Measurements from ENCODE around the gene CSTPP1.
"Not testable (repeated sequence)": the region's sequence is repeated elsewhere in the genome, so short reads cannot be mapped to it uniquely, and the experiment has no call there.

CSTPP1 gene

DNA sequence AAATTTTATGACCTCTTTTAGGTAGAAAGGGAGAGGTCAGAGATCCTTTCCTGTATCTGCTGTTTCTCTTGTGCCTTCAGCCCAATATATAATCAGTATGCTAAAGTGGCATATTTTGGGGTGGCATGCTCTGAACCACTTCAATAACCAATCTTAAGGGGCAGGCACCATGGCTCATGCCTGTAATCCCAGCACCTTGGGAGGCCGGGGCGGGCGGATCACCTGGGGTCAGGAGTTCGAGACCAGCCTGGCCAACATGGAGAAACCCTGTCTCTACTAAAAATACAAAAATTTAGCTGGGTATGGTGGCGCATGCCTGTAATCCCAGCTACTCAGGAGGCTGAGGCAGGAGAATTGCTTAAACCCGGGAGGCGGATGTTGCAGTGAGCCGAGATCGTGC is 261.6 kb downstream of the CSTPP1 start:
- CTCF ChIA-PET, result interaction anchor here (0.6 kb wide), 1 partner anchor 570 kb away, joined by 3 read pairs; no protein-coding TSS in a partner anchor
- H3K27me3 ChIP-seq (replicated peaks in 2 of 5; ENCODE audit: control insufficient read depth in 4 of 5, insufficient read depth in 5 of 5, low read length in 4 of 5); H3K4me1 ChIP-seq (ENCODE audit: control extremely low read depth in 1 of 4, control insufficient read depth in 4 of 4, insufficient read depth in 4 of 4, low read length in 3 of 4); H3K4me3 ChIP-seq (ENCODE audit: control insufficient read depth in 1 of 7, extremely low read depth in 1 of 7, insufficient read depth in 4 of 7, low read depth in 2 of 7, low read length in 6 of 7); H3K27ac ChIP-seq (ENCODE audit: insufficient read depth in 1 of 2, low read depth in 1 of 2, low read length in 2 of 2, poor library complexity in 1 of 2, severe bottlenecking in 2 of 2); H3K9me3 ChIP-seq (ENCODE audit: control extremely low read depth in 1 of 5, control insufficient read depth in 4 of 5, insufficient read depth in 2 of 5, low read depth in 1 of 5, low read length in 4 of 5); POLR2A ChIA-PET; H3K36me3 ChIP-seq (ENCODE audit: control insufficient read depth in 4 of 4, insufficient read depth in 4 of 4, low read length in 3 of 4); DNase-seq: not testable (repeated sequence)
- 100% methylated on average over 3 of the region's 9 CpGs for WGBS (ENCODE audit: insufficient coverage)

DNA sequence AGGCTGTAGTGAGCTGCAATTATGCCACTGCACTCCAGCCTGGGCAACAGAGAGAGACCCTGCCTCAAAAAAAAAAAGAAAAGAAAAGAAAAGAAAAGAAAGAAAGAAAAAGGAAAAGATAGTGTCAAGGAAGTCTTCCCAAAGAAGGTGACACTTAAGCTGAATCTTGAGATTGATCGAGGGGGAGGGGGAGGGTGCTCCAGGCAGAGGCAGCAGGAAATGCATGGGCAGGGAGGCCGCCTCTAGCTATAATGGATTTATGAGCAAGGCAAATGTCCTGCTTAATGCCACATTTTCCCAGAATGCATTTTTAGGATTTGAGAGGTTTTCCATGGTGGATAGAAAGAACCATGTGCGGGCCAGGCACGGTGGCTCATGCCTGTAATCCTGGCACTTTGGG is 264.5 kb downstream of the CSTPP1 start:
- CTCF ChIA-PET, result interaction anchor here (0.9 kb wide), 1 partner anchor 21 kb away, joined by 3 read pairs; no protein-coding TSS in a partner anchor

DNA sequence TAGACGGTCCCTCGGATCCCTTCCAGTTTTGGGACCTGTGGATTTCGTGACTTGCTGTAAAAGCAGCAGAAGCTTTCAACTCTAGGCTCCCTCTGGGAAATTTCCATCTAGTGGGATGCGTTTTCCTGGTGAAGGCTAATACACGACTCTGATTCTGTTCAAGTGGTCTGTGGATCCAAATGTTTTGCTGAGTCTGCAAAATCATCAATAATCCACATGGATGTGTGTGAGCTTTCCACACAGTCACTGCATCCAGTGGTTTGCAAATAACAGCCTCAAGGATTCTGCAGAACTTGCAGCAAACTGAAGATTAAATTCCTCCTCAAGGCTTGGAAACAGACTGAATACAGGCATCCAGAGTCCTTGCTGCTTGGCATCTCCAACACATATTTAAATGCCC is 266.0 kb downstream of the CSTPP1 start:
- ChIA-PET CTCF (interaction anchor here (1.0 to 1.9 kb wide), 2 partner anchors 9 to 15 kb away, joined by 3 to 6 read pairs; no protein-coding TSS in a partner anchor), POLR2A (no interaction called here)
- 100% methylated on average over 2 of the region's 5 CpGs for WGBS (ENCODE audit: insufficient coverage)
- DNase-seq, result no peak
- no peak overlapping the region for H3K4me3 ChIP-seq (ENCODE audit: control insufficient read depth in 1 of 7, extremely low read depth in 1 of 7, insufficient read depth in 4 of 7, low read depth in 2 of 7, low read length in 6 of 7)
- H3K36me3 ChIP-seq (ENCODE audit: control insufficient read depth in 4 of 4, insufficient read depth in 4 of 4, low read length in 3 of 4), result no peaks in the 10 kb centered on the region
- no peak overlapping the region for H3K27ac ChIP-seq (ENCODE audit: insufficient read depth in 1 of 2, low read depth in 1 of 2, low read length in 2 of 2, poor library complexity in 1 of 2, severe bottlenecking in 2 of 2)
- H3K9me3 ChIP-seq (ENCODE audit: control extremely low read depth in 1 of 5, control insufficient read depth in 4 of 5, insufficient read depth in 2 of 5, low read depth in 1 of 5, low read length in 4 of 5), result no peaks in the 10 kb centered on the region
- H3K4me1 ChIP-seq (ENCODE audit: control extremely low read depth in 1 of 4, control insufficient read depth in 4 of 4, insufficient read depth in 4 of 4, low read length in 3 of 4), result no peaks in the 10 kb centered on the region
- no peaks in the 10 kb centered on the region for H3K27me3 ChIP-seq (replicated peaks in 2 of 5; ENCODE audit: control insufficient read depth in 4 of 5, insufficient read depth in 5 of 5, low read length in 4 of 5)

More for the DNA sequence above, 264.5 kb downstream of the CSTPP1 start:
- Histone ChIP-seq H3K27ac (ENCODE audit: insufficient read depth in 1 of 2, low read depth in 1 of 2, low read length in 2 of 2, poor library complexity in 1 of 2, severe bottlenecking in 2 of 2) (no peak overlapping the region), H3K4me1 (ENCODE audit: control extremely low read depth in 1 of 4, control insufficient read depth in 4 of 4, insufficient read depth in 4 of 4, low read length in 3 of 4) (no peaks in the 10 kb centered on the region), H3K27me3 (replicated peaks in 2 of 5; ENCODE audit: control insufficient read depth in 4 of 5, insufficient read depth in 5 of 5, low read length in 4 of 5) (no peaks in the 10 kb centered on the region), H3K4me3 (ENCODE audit: control insufficient read depth in 1 of 7, extremely low read depth in 1 of 7, insufficient read depth in 4 of 7, low read depth in 2 of 7, low read length in 6 of 7) (no peak overlapping the region), H3K36me3 (ENCODE audit: control insufficient read depth in 4 of 4, insufficient read depth in 4 of 4, low read length in 3 of 4) (no peaks in the 10 kb centered on the region), H3K9me3 (ENCODE audit: control extremely low read depth in 1 of 5, control insufficient read depth in 4 of 5, insufficient read depth in 2 of 5, low read depth in 1 of 5, low read length in 4 of 5) (no peaks in the 10 kb centered on the region)
- DNase-seq, result no peak
- POLR2A ChIA-PET, result no interaction called here
- 83% methylated on average over 1 of the region's 4 CpGs for WGBS (ENCODE audit: insufficient coverage)

DNA sequence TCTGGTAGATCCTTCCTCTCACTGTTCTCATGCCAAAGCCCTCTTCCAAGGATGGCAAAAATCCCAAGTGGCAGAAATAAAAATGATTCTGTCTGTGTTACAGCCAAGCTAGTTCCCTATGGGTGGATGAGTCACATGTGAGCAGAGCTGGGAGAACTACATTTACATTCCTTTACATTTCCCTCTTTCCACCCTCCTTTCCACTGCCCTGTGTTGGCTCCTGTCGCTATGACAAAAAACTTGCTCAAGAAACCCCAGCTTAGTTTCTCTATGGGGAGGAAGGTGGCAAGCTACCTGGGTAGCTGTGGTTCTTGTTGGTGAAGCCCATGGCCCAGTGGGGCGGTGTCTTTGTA is 268.1 kb downstream of the CSTPP1 start:
- H3K4me1 ChIP-seq (ENCODE audit: control extremely low read depth in 1 of 4, control insufficient read depth in 4 of 4, insufficient read depth in 4 of 4, low read length in 3 of 4), result no peaks in the 10 kb centered on the region
- 90% methylated on average over 2 of the region's 2 CpGs for WGBS (ENCODE audit: insufficient coverage)
- H3K27me3 ChIP-seq (replicated peaks in 2 of 5; ENCODE audit: control insufficient read depth in 4 of 5, insufficient read depth in 5 of 5, low read length in 4 of 5), result no peaks in the 10 kb centered on the region
- H3K4me3 ChIP-seq (ENCODE audit: control insufficient read depth in 1 of 7, extremely low read depth in 1 of 7, insufficient read depth in 4 of 7, low read depth in 2 of 7, low read length in 6 of 7), result no peak overlapping the region
- H3K27ac ChIP-seq (ENCODE audit: insufficient read depth in 1 of 2, low read depth in 1 of 2, low read length in 2 of 2, poor library complexity in 1 of 2, severe bottlenecking in 2 of 2), result no peak overlapping the region
- no peaks in the 10 kb centered on the region for H3K9me3 ChIP-seq (ENCODE audit: control extremely low read depth in 1 of 5, control insufficient read depth in 4 of 5, insufficient read depth in 2 of 5, low read depth in 1 of 5, low read length in 4 of 5)
- ChIA-PET POLR2A (interaction anchor here (0.6 kb wide), 1 partner anchor 393 kb away, joined by 3 read pairs; no protein-coding TSS in a partner anchor), CTCF (interaction anchor here (0.8 to 1.6 kb wide), 4 partner anchors 11 to 250 kb away, joined by 3 to 5 read pairs (median 4); no protein-coding TSS in a partner anchor)
- no peak for DNase-seq
- no peaks in the 10 kb centered on the region for H3K36me3 ChIP-seq (ENCODE audit: control insufficient read depth in 4 of 4, insufficient read depth in 4 of 4, low read length in 3 of 4)

DNA sequence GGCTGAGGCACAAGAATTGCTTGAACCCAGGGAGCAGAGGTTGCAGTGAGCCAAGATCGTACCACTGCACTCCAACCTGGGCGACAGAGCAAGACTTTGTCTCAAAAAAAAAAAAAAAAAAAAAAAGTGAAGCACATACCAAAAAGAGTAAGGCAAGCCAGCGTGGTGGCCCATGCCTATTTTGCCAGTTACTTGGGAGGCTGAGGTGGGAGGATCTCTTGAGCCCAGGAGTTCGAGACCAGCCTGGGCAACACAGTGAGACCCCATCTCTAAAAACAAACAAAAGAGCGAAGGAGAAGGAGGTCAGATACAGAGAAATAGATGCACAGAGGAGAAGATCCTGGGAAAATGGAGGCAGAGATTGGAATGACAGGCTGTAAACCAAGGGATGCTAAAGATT is 270.0 kb downstream of the CSTPP1 start:
- H3K4me1 ChIP-seq (ENCODE audit: control extremely low read depth in 1 of 4, control insufficient read depth in 4 of 4, insufficient read depth in 4 of 4, low read length in 3 of 4); DNase-seq; CTCF ChIA-PET; H3K9me3 ChIP-seq (ENCODE audit: control extremely low read depth in 1 of 5, control insufficient read depth in 4 of 5, insufficient read depth in 2 of 5, low read depth in 1 of 5, low read length in 4 of 5); H3K36me3 ChIP-seq (ENCODE audit: control insufficient read depth in 4 of 4, insufficient read depth in 4 of 4, low read length in 3 of 4); H3K4me3 ChIP-seq (ENCODE audit: control insufficient read depth in 1 of 7, extremely low read depth in 1 of 7, insufficient read depth in 4 of 7, low read depth in 2 of 7, low read length in 6 of 7); H3K27me3 ChIP-seq (replicated peaks in 2 of 5; ENCODE audit: control insufficient read depth in 4 of 5, insufficient read depth in 5 of 5, low read length in 4 of 5); POLR2A ChIA-PET; H3K27ac ChIP-seq (ENCODE audit: insufficient read depth in 1 of 2, low read depth in 1 of 2, low read length in 2 of 2, poor library complexity in 1 of 2, severe bottlenecking in 2 of 2): not testable (repeated sequence)
- 100% methylated on average over 3 of the region's 5 CpGs for WGBS (ENCODE audit: insufficient coverage)

DNA sequence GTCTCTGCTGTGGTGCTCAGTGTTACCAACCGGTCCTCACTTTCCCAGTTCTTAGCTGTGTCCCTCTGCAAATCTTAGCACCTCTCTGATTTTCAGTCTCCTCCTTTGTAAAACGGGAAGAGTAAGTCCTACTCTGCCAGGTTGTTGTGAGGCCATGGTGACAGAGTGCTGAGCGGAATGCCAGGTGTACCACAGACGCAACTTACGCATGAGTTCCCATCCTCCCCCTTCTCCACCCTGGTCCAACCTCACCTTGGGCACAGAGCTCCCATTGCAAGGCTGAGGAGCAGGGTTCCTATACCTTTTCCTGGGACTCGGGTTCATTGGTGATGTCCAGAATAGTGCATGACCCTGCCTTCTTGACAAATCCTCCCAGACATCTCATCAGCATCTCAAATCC is 270.9 kb downstream of the CSTPP1 start:
- Histone ChIP-seq H3K27ac (ENCODE audit: insufficient read depth in 1 of 2, low read depth in 1 of 2, low read length in 2 of 2, poor library complexity in 1 of 2, severe bottlenecking in 2 of 2) (no peak overlapping the region), H3K4me3 (ENCODE audit: control insufficient read depth in 1 of 7, extremely low read depth in 1 of 7, insufficient read depth in 4 of 7, low read depth in 2 of 7, low read length in 6 of 7) (no peak overlapping the region), H3K27me3 (replicated peaks in 2 of 5; ENCODE audit: control insufficient read depth in 4 of 5, insufficient read depth in 5 of 5, low read length in 4 of 5) (no peaks in the 10 kb centered on the region), H3K9me3 (ENCODE audit: control extremely low read depth in 1 of 5, control insufficient read depth in 4 of 5, insufficient read depth in 2 of 5, low read depth in 1 of 5, low read length in 4 of 5) (no peaks in the 10 kb centered on the region), H3K36me3 (ENCODE audit: control insufficient read depth in 4 of 4, insufficient read depth in 4 of 4, low read length in 3 of 4) (no peaks in the 10 kb centered on the region), H3K4me1 (ENCODE audit: control extremely low read depth in 1 of 4, control insufficient read depth in 4 of 4, insufficient read depth in 4 of 4, low read length in 3 of 4) (no peaks in the 10 kb centered on the region)
- ChIA-PET POLR2A (interaction anchor here (0.5 kb wide), 1 partner anchor 571 kb away, joined by 3 read pairs; no protein-coding TSS in a partner anchor), CTCF (interaction anchor here (0.9 to 1.5 kb wide), 2 partner anchors 26 to 28 kb away, joined by 3 read pairs; no protein-coding TSS in a partner anchor)
- DNase-seq, result no peak
- 98% methylated on average over 4 of the region's 6 CpGs for WGBS (ENCODE audit: insufficient coverage)

DNA sequence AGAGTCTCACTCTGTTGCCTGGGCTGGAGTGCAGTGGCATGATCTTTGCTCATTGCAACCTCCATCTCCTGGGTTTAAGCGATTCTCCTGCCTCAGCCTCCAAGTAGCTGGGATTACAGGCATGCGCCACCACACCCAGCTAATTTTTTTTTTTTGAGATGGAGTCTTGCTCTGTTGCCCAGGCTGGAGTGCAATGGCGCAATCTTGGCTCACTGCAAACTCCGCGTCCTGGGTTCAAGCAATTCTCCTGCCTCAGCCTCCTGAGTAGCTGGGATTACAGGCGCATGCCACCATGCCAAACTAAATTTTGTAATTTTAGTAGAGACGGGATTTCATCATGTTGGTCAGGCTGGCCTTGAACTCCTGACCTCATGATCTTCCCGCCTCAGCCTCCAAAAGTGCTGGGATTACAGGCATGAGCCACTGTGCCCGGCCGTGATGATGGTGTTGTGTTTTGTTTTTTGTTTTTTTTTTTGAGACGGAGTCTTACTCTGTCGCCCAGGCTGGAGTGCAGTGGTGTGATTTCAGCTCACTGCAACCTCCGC is 271.5 kb downstream of the CSTPP1 start:
- POLR2A ChIA-PET, result interaction anchor here (0.5 kb wide), 1 partner anchor 572 kb away, joined by 3 read pairs; no protein-coding TSS in a partner anchor

More for the DNA sequence above, 271.5 kb downstream of the CSTPP1 start:
- not testable (repeated sequence) for H3K9me3 ChIP-seq (ENCODE audit: control extremely low read depth in 1 of 5, control insufficient read depth in 4 of 5, insufficient read depth in 2 of 5, low read depth in 1 of 5, low read length in 4 of 5); H3K27ac ChIP-seq (ENCODE audit: insufficient read depth in 1 of 2, low read depth in 1 of 2, low read length in 2 of 2, poor library complexity in 1 of 2, severe bottlenecking in 2 of 2); H3K4me1 ChIP-seq (ENCODE audit: control extremely low read depth in 1 of 4, control insufficient read depth in 4 of 4, insufficient read depth in 4 of 4, low read length in 3 of 4); H3K4me3 ChIP-seq (ENCODE audit: control insufficient read depth in 1 of 7, extremely low read depth in 1 of 7, insufficient read depth in 4 of 7, low read depth in 2 of 7, low read length in 6 of 7); DNase-seq; H3K27me3 ChIP-seq (replicated peaks in 2 of 5; ENCODE audit: control insufficient read depth in 4 of 5, insufficient read depth in 5 of 5, low read length in 4 of 5); H3K36me3 ChIP-seq (ENCODE audit: control insufficient read depth in 4 of 4, insufficient read depth in 4 of 4, low read length in 3 of 4)
- CTCF ChIA-PET, result interaction anchor here (0.9 to 1.5 kb wide), 3 partner anchors 22 to 29 kb away, joined by 3 read pairs; no protein-coding TSS in a partner anchor
- WGBS (ENCODE audit: insufficient coverage), result 97% methylated on average over 12 of the region's 13 CpGs

Data from common myeloid progenitor, CD34-positive (primary cell).